ENCODE data around the gene PTPRE. TPM values are rescaled to one million over a fixed set of nuclear protein-coding genes. Genes with fewer than 3 reads are reported as not detected.

The PTPRE gene
- total and polyA plus RNA-seq, 2 of the 4 experiments (the other 2 are of a cell fraction) = 0.34 to 0.54 TPM

GRCh38 chr10:127959428-127959827, 52.5 kb downstream of the PTPRE start:
- Histone ChIP-seq H4K5ac (ENCODE audit: low read depth, low read length) (no peak overlapping the region), H3K36me3 (ENCODE audit: control insufficient read depth, insufficient read depth, low read length) (no peaks in the 10 kb centered on the region), H3K4me1 (ENCODE audit: control insufficient read depth, insufficient read depth, low read length) (no peaks in the 10 kb centered on the region), H2AK9ac (replicated peaks; ENCODE audit: low read depth, low read length, poor library complexity) (no peak overlapping the region), H3K56ac (ENCODE audit: extremely low read depth, insufficient read depth, low read length) (no peak overlapping the region), H3K23ac (ENCODE audit: low read depth, low read length) (no peak overlapping the region), H3K4ac (ENCODE audit: low read depth, low read length) (no peak overlapping the region), H2AK5ac (ENCODE audit: low read depth, low read length) (no peak overlapping the region), H3K79me1 (ENCODE audit: low read depth in 1 of 2, low read length in 2 of 2) (no peaks in the 10 kb centered on the region), H2BK20ac (ENCODE audit: low read depth, low read length) (no peak overlapping the region), H3K4me2 (ENCODE audit: low read depth, low read length) (no peak overlapping the region), H2AFZ (replicated peaks; ENCODE audit: low read length, poor library complexity) (no peak overlapping the region), H3K4me3 (ENCODE audit: insufficient read depth, low read depth, low read length) (no peak overlapping the region), H3K27me3 (ENCODE audit: control insufficient read depth, insufficient read depth, low read length) (no peaks in the 10 kb centered on the region), H2BK15ac (ENCODE audit: low read depth, low read length) (no peak overlapping the region), H4K20me1 (ENCODE audit: insufficient read depth, low read length) (no peaks in the 10 kb centered on the region), H4K8ac (ENCODE audit: low read depth in 2 of 2, low read length in 2 of 2) (no peak overlapping the region), H2BK120ac (ENCODE audit: low read depth, low read length) (no peak overlapping the region), H3K18ac (ENCODE audit: low read depth, low read length) (no peak overlapping the region), H3K27ac (ENCODE audit: insufficient read depth, low read length) (no peak overlapping the region), H4K91ac (ENCODE audit: insufficient read depth, low read depth, low read length) (no peak overlapping the region), H3K9me1 (ENCODE audit: insufficient read depth, low read length) (no peaks in the 10 kb centered on the region), H3K14ac (replicated peaks; ENCODE audit: low read depth, low read length) (no peak overlapping the region), H2BK5ac (ENCODE audit: low read depth, low read length, poor library complexity, severe bottlenecking) (no peak overlapping the region), H3K9me3 (ENCODE audit: control insufficient read depth, insufficient read depth, low read length) (no peaks in the 10 kb centered on the region), H3K9ac (ENCODE audit: low read depth, low read length) (no peak overlapping the region)
- in situ Hi-C loops (cut with MboI; ENCODE audit: low sequenced_read_pairs) = no loop called here
- no TSS peak for BruUV-seq (replicated peaks)
- ChIA-PET CTCF (interaction anchor here (0.6 kb wide), 1 partner anchor 61 kb away, joined by 5 read pairs; no protein-coding TSS in a partner anchor), POLR2A (ENCODE audit: unreplicated experiment) (no interaction called here)
- no peak for TF ChIP-seq FOS (IDR thresholded peaks at IDR 0.05; ENCODE audit: low read depth, low read length)
- TF ChIP-seq POLR2A (IDR thresholded peaks at IDR 0.05; ENCODE audit: low read depth, low read length) = no peak
- TF ChIP-seq CEBPB (IDR thresholded peaks at IDR 0.05; ENCODE audit: low read depth, low read length) = no peak
- TF ChIP-seq USF2 (IDR thresholded peaks at IDR 0.05; ENCODE audit: low read depth, low read length) = no peak
- no peak for TF ChIP-seq CTCF (conservative IDR thresholded peaks at IDR 0.05; ENCODE audit: low read depth, low read length)
- TF ChIP-seq BHLHE40 (IDR thresholded peaks at IDR 0.05; ENCODE audit: low read depth, low read length) = no peak
- TF ChIP-seq MAFK (IDR thresholded peaks at IDR 0.05; ENCODE audit: low read depth, low read length) = no peak
- no peak for TF ChIP-seq MAZ (IDR thresholded peaks at IDR 0.05; ENCODE audit: borderline replicate concordance, low read depth, low read length)
- TF ChIP-seq MXI1 (IDR thresholded peaks at IDR 0.05; ENCODE audit: borderline replicate concordance, low read depth, low read length) = no peak
- TF ChIP-seq ELK1 (IDR thresholded peaks at IDR 0.05; ENCODE audit: borderline replicate concordance, low read depth, low read length) = no peak
- TF ChIP-seq RCOR1 (IDR thresholded peaks at IDR 0.05; ENCODE audit: insufficient replicate concordance, low read length) = no peak
- no peak for TF ChIP-seq RFX5 (IDR thresholded peaks at IDR 0.05; ENCODE audit: low read depth, low read length)
- TF ChIP-seq SMC3 (IDR thresholded peaks at IDR 0.05; ENCODE audit: low read depth, low read length) = no peak
- dilution Hi-C loops (cut with HindIII; ENCODE audit: low sequenced_read_pairs, unreplicated experiment) = no loop called here
- ATAC-seq (ENCODE audit: low read depth) (no peak), DNase-seq (no peak)
- no CpG with 5 or more reads among the region's 1 CpG for WGBS, 2 experiments (ENCODE audit: extremely low coverage in 2 of 2, insufficient read length in 1 of 2)
- intact Hi-C loops (cut with micrococcal nuclease) = no loop called here
